GM18511 (cell line): ENCODE results near the gene PPM1K.

Experiments used
- ATAC-seq: cut with Tn5 transposase; IDR thresholded peaks from one replicate; pipeline ENCODE4 v1.9.1; 2021; ENCODE audit warnings: mild to moderate bottlenecking, moderate library complexity; ENCODE audit not compliant: unreplicated experiment

PPM1K gene

GRCh38 chr4:88277711-88278225 lies 6.6 kb downstream of the PPM1K start:
- no peak for ATAC-seq

GRCh38 chr4:88276952-88277710 lies 7.2 kb downstream of the PPM1K start:
- ATAC-seq = no peak

GRCh38 chr4:88275949-88276515 lies 8.3 kb downstream of the PPM1K start:
- ATAC-seq = no peak

GRCh38 chr4:88275516-88275915 lies 8.8 kb downstream of the PPM1K start:
- peak; percentile 75 for ATAC-seq

- ATAC-seq = no peak
Measured at GRCh38 chr4:88268913-88269312, 15.4 kb downstream of the PPM1K start.

- ATAC-seq = no peak
Measured at GRCh38 chr4:88264336-88264735, 20.0 kb downstream of the PPM1K start.

- ATAC-seq = no peak
Measured at GRCh38 chr4:88257726-88258125, 26.6 kb downstream of the PPM1K start.

- no peak for ATAC-seq
Measured at GRCh38 chr4:88255111-88255510, 29.2 kb downstream of the PPM1K start.

GRCh38 chr4:88251924-88252323 lies 32.4 kb downstream of the PPM1K start:
- no peak for ATAC-seq

- ATAC-seq = no peak
Measured at GRCh38 chr4:88247148-88247547, 37.2 kb downstream of the PPM1K start.

GRCh38 chr4:88246600-88246999 lies 37.8 kb downstream of the PPM1K start:
- ATAC-seq = no peak

GRCh38 chr4:88244816-88245579 lies 39.4 kb downstream of the PPM1K start:
- peak; percentile 86 for ATAC-seq

GRCh38 chr4:88244056-88244455 lies 40.3 kb downstream of the PPM1K start:
- ATAC-seq = no peak

- no peak for ATAC-seq
Measured at GRCh38 chr4:88242144-88242543, 42.2 kb downstream of the PPM1K start.

GRCh38 chr4:88240297-88240714 lies 44.1 kb downstream of the PPM1K start:
- no peak for ATAC-seq

GRCh38 chr4:88230969-88231771 lies 53.2 kb downstream of the PPM1K start:
- ATAC-seq = no peak

GRCh38 chr4:88230461-88230891 lies 53.9 kb downstream of the PPM1K start:
- no peak for ATAC-seq

- no peak for ATAC-seq
Measured at GRCh38 chr4:88227734-88228133, 56.6 kb downstream of the PPM1K start.

GRCh38 chr4:88226143-88226542 lies 58.2 kb downstream of the PPM1K start:
- ATAC-seq = no peak

GRCh38 chr4:88225232-88226105 lies 58.9 kb downstream of the PPM1K start:
- no peak for ATAC-seq
